Activated naive CD8-positive, alpha-beta T cell treated with anti-CD3 and anti-CD28 coated beads for 36 hours (primary cell): ENCODE results near the gene FBN1. TPM values are rescaled to one million over a fixed set of nuclear protein-coding genes. Genes with fewer than 3 reads are reported as not detected.

ENCODE experiments used
- DNase-seq: peaks from one replicate; pipeline ENCODE4 v3.0.0; 2021
- H3K27ac Mint-ChIP-seq: one replicate; pipeline ENCODE4 v1.8.0; 2022; ENCODE audit warnings: mild to moderate bottlenecking, moderate library complexity, mixed read lengths
- H3K27me3 Mint-ChIP-seq: one replicate; pipeline ENCODE4 v1.8.0; 2022; ENCODE audit warnings: mild to moderate bottlenecking, mixed read lengths
- H3K36me3 Mint-ChIP-seq: one replicate; pipeline ENCODE4 v1.8.0; 2021; ENCODE audit warnings: mild to moderate bottlenecking, mixed read lengths
- H3K4me1 Mint-ChIP-seq: one replicate; pipeline ENCODE4 v1.8.0; 2021; ENCODE audit warnings: mixed read lengths
- H3K4me3 Mint-ChIP-seq: one replicate; pipeline ENCODE4 v1.8.0; 2022; ENCODE audit warnings: mild to moderate bottlenecking, moderate library complexity, mixed read lengths
- H3K9me3 Mint-ChIP-seq: one replicate; pipeline ENCODE4 v1.8.0; 2022; ENCODE audit warnings: mixed read lengths
- total RNA-seq, 2 experiments: library from RNA; stranded (reverse); gene quantifications; one replicate each; pipeline ENCODE4 v1.2.3, GENCODE V29; 2021

Gene FBN1
- total RNA-seq, 2 experiments from 2014 or later: 0.22 to 0.29 TPM

DNA sequence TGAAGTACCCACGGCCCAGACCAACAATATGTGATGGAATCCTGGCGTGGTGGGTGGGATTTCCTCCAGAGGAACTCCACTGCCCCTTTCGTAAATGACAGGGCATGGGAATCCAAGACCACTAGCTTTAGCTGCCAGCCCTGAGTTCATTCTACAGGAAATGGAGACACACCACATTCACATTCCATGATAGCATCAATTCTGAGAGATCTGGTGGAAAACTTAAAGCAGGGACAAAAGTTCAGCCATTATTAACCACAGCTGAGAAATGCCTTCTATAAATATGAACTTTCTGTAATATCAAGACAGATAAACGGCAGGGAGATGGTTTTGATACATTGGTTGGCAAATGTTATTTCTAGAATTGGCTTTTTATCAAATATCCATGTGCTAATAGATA lies 98.2 kb downstream of the FBN1 start:
- no peaks in the 10 kb centered on the region for H3K4me1 Mint-ChIP-seq
- H3K4me3 Mint-ChIP-seq: no peak overlapping the region
- no peaks in the 10 kb centered on the region for H3K27me3 Mint-ChIP-seq
- no peak for DNase-seq
- no peak overlapping the region for H3K27ac Mint-ChIP-seq
- H3K9me3 Mint-ChIP-seq: no peaks in the 10 kb centered on the region
- no peaks in the 10 kb centered on the region for H3K36me3 Mint-ChIP-seq

DNA sequence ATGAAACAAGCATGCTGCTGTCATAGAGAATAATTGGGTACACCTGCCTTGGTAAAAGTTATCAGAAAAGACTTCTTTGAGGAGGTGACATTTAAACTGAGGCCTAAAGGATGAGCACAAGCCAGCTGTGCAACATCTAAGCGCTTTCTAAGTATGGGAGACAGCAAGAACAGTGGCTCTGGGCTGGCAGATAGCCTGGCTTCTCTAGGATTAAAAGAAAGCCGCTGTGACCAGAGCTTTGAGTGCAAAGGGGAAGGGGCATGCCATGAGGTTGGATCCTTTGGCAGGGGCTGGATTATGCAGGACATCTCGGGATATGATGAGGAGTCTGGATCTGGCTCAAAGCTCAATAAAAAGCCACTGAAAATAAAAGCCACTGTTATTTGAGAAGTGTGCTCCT lies 99.2 kb downstream of the FBN1 start:
- Mint-ChIP-seq H3K9me3 (no peaks in the 10 kb centered on the region), H3K27me3 (no peaks in the 10 kb centered on the region), H3K4me3 (no peak overlapping the region), H3K27ac (no peak overlapping the region), H3K36me3 (no peaks in the 10 kb centered on the region), H3K4me1 (no peaks in the 10 kb centered on the region)
- no peak for DNase-seq

DNA sequence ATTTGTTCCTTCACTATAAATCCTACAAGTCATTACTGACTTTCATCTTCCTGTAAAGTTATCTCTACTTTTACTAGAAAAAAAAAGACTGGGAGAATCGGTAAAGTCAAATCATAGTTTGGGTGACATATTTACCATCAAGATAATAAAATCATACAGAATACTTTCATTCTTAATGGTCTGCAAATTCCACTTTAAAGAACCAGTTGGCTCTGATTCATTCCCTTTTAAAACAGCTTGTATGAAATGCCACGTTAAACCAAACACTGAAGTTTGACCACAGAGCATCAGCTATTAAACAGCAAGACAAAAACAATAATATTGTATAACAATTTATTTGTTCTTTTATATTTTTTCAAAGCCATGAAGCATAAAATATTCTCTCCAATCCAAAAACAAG lies 100.7 kb downstream of the FBN1 start:
- no peak overlapping the region for H3K27ac Mint-ChIP-seq
- H3K4me1 Mint-ChIP-seq: no peaks in the 10 kb centered on the region
- no peaks in the 10 kb centered on the region for H3K27me3 Mint-ChIP-seq
- H3K4me3 Mint-ChIP-seq: no peak overlapping the region
- no peaks in the 10 kb centered on the region for H3K36me3 Mint-ChIP-seq
- no peak for DNase-seq
- no peaks in the 10 kb centered on the region for H3K9me3 Mint-ChIP-seq

DNA sequence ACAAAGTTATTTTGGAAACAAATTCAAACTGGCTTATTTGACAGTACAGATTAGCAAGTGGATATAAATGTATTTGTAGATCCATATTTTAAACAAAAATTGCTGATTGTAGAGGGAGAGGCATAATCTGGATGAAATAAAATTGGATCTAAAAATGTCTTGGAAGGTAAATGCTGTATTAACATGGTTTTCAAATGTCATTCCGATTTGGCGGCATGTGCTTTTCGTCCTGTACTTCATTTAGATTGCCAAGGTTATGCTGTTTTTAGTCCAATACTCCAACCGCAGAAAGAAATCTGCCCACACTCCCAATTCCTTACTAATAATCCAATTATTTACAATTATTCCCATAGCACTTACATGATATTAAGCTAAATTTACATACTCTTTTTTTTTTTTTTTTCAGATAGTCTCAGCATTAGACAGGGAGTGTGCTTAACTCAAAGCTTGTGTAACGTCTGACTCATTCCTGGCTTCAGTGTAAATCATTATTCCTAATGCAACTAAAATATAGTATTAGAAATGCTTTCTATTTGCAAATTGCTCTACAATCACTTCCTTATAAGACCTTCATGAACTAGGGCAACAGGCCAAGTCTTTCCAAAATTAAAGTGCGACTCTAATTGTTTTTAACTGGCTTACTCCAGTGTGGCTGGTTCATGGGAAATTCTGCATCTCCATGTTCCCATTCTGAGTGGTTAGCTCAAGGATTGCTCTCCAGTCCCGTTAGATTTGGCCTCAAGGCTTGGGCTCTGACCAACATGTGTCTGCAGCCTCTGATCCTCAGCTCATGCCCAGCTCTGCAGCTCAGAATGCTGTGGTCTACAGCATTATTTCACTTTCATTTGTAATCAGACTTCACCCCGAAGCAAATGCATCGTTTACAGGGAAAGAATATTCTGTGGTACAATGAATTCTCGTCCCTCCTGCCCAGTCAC lies 103.9 kb downstream of the FBN1 start:
- H3K36me3 Mint-ChIP-seq: no peaks in the 10 kb centered on the region
- H3K27ac Mint-ChIP-seq: no peak overlapping the region
- H3K4me1 Mint-ChIP-seq: no peaks in the 10 kb centered on the region
- no peaks in the 10 kb centered on the region for H3K9me3 Mint-ChIP-seq
- H3K27me3 Mint-ChIP-seq: peaks cover 3% of the 10 kb centered on the region
- DNase-seq: no peak
- no peak overlapping the region for H3K4me3 Mint-ChIP-seq

DNA sequence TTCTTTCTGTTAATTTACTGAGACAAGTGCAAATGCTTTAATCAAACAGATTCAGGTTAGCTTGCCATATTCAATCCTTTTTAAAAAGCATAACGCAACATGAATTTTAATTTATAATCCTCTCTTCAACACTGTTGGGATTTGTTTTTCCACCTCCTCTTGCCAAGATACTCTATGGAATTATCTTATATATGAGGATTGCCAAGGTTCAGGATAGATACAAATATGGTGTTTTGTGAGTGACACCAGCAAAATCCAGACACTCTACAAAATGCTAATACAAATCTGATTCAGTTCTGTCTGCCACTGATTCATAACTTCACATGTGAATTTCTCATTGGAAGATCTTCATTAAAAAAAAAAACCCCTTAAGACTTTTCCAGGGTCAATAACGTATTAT lies 104.8 kb downstream of the FBN1 start:
- H3K4me3 Mint-ChIP-seq: no peak overlapping the region
- no peak for DNase-seq
- no peaks in the 10 kb centered on the region for H3K4me1 Mint-ChIP-seq
- no peaks in the 10 kb centered on the region for H3K36me3 Mint-ChIP-seq
- H3K9me3 Mint-ChIP-seq: no peaks in the 10 kb centered on the region
- H3K27ac Mint-ChIP-seq: no peak overlapping the region
- peaks cover 3% of the 10 kb centered on the region for H3K27me3 Mint-ChIP-seq

DNA sequence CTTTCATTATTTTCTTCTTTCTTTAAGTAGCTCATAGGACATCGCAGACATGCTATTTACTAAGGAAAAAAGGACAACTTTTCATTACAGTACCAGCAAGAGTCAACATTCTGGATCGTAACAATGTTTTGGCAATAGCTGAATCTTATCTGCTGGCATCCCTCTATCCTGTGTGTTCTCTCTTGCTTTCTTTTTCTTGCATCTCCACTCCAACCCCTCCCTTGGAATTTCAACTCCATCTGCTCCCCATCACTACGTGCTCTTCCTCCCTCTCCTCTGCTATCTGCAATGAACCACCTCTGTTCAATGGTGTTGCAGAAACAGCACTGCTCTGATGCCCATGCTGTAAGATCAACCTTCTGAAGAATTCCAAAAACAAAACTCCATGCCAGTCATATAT lies 106.6 kb downstream of the FBN1 start:
- DNase-seq: no peak
- Mint-ChIP-seq H3K27ac (no peak overlapping the region), H3K9me3 (no peaks in the 10 kb centered on the region), H3K36me3 (no peaks in the 10 kb centered on the region), H3K27me3 (peaks cover 3% of the 10 kb centered on the region), H3K4me1 (no peaks in the 10 kb centered on the region), H3K4me3 (no peak overlapping the region)

DNA sequence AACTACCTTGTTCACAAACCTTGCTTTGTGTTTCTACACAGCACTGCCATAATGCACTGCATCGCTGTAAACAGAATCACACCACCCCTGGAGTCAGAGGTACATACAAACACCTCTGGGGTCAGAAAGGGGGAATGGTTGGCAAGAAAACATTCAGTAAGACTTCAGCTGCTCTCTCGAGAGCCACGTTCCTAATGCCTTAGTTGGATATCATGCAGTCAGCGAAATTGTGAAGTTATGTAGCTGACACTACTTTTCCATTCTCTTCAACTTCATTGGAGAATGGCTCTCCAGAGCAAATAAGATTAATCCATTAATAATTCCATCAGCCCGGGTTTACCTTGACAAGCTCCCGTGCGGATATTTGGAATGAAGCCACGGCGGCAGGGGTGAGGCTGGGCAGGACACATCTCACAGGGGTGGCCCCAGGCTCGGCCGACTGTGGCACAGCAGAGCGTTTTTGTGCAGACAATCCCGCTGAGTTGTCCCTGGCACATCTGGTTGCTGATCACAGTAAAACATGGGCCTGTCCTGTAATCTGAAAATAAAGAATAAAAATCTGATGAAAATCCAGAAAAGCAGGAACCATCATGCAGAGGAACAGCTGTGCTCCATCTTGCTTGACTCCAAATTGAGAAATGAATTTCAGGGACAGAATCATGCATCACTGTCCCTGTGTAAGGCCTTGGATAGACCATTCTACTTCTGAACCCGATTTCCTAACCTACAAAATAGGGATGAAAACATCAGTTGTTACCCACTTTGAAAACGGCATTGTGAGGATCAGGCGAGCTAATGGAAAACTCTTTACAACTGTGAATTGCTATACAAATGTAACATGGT lies 108.0 kb downstream of the FBN1 start:
- Mint-ChIP-seq H3K4me1 (no peaks in the 10 kb centered on the region), H3K27ac (no peak overlapping the region), H3K9me3 (no peaks in the 10 kb centered on the region), H3K27me3 (peaks cover 3% of the 10 kb centered on the region), H3K36me3 (no peaks in the 10 kb centered on the region), H3K4me3 (no peak overlapping the region)
- DNase-seq: no peak

DNA sequence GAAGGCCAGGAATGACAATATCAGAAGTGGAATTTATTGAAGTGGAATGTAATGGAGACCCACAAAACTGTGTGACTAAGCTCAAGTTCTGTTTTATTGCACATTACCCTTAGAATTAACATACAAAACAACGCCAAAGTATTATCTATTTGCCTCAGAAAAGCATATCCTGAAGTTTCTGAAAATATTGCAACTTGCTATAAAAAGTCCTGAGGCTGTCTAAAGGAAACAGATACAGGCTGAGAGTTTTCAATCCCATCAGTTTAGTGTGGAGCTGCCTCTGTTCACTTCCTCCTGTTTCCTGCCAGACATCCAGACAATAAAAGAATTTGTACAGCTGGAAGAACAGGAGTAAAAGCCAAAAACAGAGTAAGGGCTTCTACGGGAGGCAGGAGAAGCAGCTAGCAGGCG lies 108.8 kb downstream of the FBN1 start:
- Mint-ChIP-seq H3K9me3 (no peaks in the 10 kb centered on the region), H3K36me3 (no peaks in the 10 kb centered on the region), H3K27ac (no peak overlapping the region), H3K4me1 (no peaks in the 10 kb centered on the region), H3K4me3 (no peak overlapping the region), H3K27me3 (peaks cover 3% of the 10 kb centered on the region)
- no peak for DNase-seq

DNA sequence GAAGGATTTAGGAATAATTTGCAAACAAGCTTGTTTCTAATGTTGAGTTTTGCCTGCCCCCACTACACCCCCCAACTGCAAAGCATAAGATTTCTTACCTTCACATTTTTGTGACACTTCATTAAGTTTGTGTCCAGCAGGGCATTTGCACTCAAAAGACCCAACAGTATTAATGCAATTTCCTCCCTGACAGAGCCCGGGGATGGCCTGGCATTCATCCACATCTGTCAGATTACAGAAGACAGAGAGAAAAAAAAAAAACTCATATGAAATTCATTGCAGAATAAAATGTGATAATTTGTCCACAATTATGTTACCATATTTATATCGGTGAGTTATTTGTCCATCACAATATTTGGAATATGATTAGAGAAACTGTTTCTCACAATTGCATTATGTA lies 111.5 kb downstream of the FBN1 start:
- H3K4me3 Mint-ChIP-seq: no peak overlapping the region
- H3K36me3 Mint-ChIP-seq: no peaks in the 10 kb centered on the region
- H3K27ac Mint-ChIP-seq: no peak overlapping the region
- peaks cover under 1% of the 10 kb centered on the region for H3K27me3 Mint-ChIP-seq
- H3K4me1 Mint-ChIP-seq: no peaks in the 10 kb centered on the region
- H3K9me3 Mint-ChIP-seq: no peaks in the 10 kb centered on the region
- DNase-seq: no peak

DNA sequence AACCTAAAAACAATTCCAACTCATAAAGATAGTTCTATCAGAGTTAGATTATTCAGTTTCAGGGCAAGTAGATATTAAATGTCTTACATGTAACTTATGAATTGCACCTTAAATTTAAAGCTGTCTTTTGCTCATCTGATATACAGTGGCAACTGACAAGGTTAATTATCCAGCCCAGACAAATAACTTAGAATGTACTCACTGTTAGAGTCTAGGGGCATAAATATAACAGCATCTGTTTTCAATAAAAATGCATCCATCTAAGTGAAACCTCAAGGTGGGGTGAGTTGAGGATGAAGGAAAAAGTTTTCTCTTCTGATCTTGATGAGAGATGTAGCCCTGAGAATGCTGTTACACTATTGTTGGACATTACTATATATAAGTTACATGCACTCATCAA lies 112.6 kb downstream of the FBN1 start:
- Mint-ChIP-seq H3K4me1 (no peaks in the 10 kb centered on the region), H3K9me3 (no peaks in the 10 kb centered on the region), H3K27ac (no peak overlapping the region), H3K27me3 (no peaks in the 10 kb centered on the region), H3K4me3 (no peak overlapping the region), H3K36me3 (no peaks in the 10 kb centered on the region)
- DNase-seq: no peak

DNA sequence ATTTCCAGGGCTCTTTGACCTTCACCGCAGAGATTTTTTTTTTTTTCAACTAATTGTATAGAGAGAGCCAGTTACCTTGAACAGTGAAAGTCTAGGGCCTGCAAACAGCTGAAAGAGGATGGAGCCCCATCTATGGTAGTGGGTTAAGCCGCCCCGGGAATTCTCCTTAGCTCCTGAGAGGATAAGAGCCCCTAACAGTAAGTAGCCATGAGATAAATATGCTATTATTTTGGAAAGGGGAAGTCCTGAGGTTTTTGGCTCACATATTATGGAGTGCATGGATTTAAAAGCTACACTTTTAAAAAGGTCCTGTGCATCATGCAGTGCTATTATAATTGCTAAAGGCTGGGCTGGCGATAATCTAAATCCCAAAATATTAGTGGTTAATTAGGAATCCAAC lies 115.0 kb downstream of the FBN1 start:
- Mint-ChIP-seq H3K9me3 (no peaks in the 10 kb centered on the region), H3K4me1 (no peaks in the 10 kb centered on the region), H3K27ac (no peak overlapping the region), H3K4me3 (no peak overlapping the region), H3K27me3 (no peaks in the 10 kb centered on the region), H3K36me3 (no peaks in the 10 kb centered on the region)
- no peak for DNase-seq

DNA sequence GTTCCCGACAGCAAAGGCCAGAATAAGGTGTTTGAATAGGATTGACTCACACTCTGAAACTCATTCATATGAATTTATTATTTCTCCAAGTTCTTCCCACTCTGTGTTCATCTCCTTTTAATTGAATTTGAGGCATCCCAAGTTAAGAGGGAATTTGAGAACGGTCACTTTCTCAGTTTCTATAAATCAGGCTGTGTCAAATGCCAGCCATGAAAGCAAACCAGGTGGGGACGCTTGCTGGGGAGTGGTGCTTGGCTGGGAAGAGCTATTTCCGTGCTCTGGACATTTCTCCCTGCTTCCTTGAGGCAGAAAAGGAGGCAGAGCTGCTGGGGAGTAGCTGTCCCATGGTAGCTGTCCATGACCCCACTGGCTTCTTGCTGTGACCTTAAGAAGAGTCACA lies 116.6 kb downstream of the FBN1 start:
- no peak overlapping the region for H3K27ac Mint-ChIP-seq
- DNase-seq: no peak
- no peak overlapping the region for H3K4me3 Mint-ChIP-seq

DNA sequence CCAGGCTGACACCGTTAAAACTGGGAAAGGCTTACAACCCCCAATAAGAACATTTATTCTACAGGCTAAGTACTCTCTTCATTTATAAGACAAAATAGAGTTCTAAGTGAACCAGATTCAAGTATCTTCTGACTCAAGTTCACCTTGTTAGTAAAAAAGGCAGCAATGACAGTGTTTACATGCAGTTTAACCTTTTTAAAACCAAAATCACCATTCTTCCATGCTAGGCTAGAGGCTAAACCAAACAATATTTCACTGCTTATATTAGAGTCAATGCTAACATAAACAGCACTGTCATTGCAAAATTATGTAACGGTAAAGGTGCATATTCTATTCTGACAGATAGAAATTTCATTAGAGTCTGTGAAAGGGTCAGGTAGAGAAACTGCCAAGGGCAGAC lies 118.0 kb downstream of the FBN1 start:
- DNase-seq: no peak
- H3K27ac Mint-ChIP-seq: no peak overlapping the region
- H3K36me3 Mint-ChIP-seq: no peaks in the 10 kb centered on the region
- H3K9me3 Mint-ChIP-seq: no peaks in the 10 kb centered on the region
- H3K4me3 Mint-ChIP-seq: no peak overlapping the region
- no peaks in the 10 kb centered on the region for H3K4me1 Mint-ChIP-seq
- no peaks in the 10 kb centered on the region for H3K27me3 Mint-ChIP-seq

More for the DNA sequence above, 116.6 kb downstream of the FBN1 start:
- no peaks in the 10 kb centered on the region for H3K9me3 Mint-ChIP-seq
- H3K27me3 Mint-ChIP-seq: no peaks in the 10 kb centered on the region
- H3K36me3 Mint-ChIP-seq: no peaks in the 10 kb centered on the region
- H3K4me1 Mint-ChIP-seq: no peaks in the 10 kb centered on the region

DNA sequence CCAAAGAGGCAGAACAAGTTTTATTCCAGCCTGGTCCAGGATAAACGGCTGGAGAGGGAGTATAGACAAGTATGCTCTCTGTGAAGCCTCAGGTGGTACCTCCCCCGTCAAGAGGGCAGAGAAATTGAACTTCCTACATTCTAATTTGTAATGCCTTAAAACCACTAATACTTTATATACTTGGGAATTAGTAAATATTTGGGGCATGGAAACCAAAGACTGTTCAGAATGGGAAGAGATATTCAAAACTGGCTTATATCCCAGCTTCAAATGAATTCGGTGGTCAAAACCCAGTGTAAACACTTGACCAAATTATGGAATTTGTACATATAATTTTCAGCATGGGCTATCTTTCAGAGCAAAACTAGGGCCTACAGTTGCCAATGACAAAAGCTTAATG lies 122.6 kb downstream of the FBN1 start:
- no peak overlapping the region for H3K27ac Mint-ChIP-seq
- no peaks in the 10 kb centered on the region for H3K36me3 Mint-ChIP-seq
- no peaks in the 10 kb centered on the region for H3K9me3 Mint-ChIP-seq
- H3K4me1 Mint-ChIP-seq: no peaks in the 10 kb centered on the region
- DNase-seq: no peak
- no peaks in the 10 kb centered on the region for H3K27me3 Mint-ChIP-seq
- H3K4me3 Mint-ChIP-seq: no peak overlapping the region

DNA sequence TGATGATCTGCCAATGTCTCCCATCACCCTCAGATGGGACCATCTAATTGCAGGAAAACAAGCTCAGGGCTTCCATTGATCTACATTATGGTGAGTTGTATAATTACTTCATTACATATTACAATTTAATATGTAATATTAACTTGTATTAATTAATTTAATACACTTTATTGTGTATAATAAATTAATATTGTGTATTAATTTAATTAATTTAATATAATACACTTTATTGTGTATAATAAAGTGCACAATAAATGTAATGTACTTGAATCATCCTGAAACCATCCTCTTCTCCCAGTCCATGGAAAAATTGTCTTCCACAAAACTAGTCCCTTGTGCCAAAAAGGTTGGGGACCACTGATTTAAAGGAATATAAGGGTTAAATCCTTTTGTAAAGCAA lies 123.4 kb downstream of the FBN1 start:
- no peak for DNase-seq
- Mint-ChIP-seq H3K4me1 (no peaks in the 10 kb centered on the region), H3K4me3 (no peak overlapping the region), H3K27ac (no peak overlapping the region), H3K27me3 (no peaks in the 10 kb centered on the region), H3K36me3 (no peaks in the 10 kb centered on the region), H3K9me3 (no peaks in the 10 kb centered on the region)
